Kidney capillary endothelial cell (primary cell): ENCODE data around the gene WFDC1.

ENCODE experiments used
- DNase-seq: peaks from one replicate; pipeline ENCODE4 v3.0.0-alpha.2; 2018; ENCODE audit warnings: low spot score

The WFDC1 gene

DNA sequence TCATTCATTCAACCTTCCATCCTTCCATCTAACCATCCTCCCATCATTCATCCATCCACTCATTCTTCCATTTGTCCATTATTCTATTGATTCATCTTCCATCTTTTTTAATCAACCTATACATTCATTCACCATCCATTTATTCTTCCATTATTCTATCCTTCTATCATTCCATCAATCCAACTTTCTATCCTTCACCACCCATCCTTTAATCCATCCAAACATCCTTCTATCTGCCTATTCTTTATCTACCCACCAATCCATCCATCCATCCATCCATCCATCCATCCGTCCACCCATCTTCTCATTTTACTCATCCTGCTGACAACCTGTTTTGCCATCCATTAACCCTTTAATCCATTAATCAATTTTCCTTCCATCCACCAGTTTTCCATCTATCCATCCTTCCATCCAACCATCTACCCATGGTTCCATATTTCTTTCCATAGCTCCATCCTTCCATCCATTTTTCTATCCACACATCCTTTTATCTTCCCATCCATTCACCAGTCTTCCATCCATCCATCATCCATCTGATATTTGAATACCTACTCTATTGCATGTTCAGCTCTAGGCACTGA lies 21.8 kb upstream of the WFDC1 start:
- DNase-seq: no peak

GRCh38 chr16:84274515-84274914 lies 20.2 kb upstream of the WFDC1 start:
- no peak for DNase-seq

DNA sequence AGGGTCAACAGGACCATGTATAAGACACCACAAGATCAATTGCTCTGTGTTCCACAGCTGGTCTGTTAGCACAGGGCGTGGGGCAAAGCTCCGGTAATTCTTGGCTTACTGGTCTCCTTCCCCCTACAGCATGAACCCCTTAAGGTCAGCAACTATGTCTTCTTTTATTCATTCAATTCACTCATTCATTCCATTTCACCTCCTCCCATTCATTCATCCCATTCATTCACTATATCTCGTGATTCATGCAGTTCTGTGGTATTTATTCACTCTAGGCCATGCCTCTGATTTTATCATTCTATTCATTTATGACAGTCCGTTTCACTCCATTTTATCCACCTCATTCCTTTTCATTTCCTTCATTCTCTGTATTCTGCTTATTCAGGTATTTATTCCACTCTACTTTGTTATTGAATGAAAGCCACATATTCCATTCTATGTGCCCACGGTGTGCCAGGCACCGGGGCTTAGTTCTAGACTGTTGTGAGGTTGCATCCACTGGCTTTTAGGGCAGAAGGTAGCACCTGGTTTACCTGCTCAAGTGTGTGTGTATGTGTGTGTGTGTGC lies 19.0 kb upstream of the WFDC1 start:
- DNase-seq: no peak

DNA sequence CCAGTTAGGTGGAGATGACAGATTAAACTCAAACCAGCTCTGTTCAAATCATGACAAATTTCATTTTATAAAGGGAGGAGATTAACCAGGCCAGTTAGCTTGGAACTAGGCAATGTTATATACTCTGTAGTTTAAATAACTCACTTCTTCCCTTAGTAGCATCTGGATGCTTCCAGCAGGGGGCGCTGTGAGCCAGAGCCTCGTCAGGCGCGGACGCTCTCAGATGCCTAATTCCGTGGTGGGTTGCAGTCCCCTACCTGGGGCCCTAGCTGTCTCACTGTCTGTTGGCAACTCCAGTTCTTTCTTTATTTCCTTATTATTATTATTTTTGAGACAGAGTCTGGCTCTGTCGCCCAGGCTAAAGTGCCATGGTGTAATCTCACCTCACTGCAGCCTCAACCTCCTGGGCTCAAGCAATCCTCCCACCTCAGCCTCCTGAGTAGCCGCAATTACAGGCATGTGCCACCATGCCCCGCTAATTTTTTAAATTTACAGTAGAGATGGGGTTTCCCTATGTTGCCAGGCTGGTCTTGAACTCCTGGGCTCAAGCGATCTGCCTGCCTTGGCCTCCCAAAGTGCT lies 17.3 kb upstream of the WFDC1 start:
- DNase-seq: peak; percentile 59

- DNase-seq: no peak
Observed at GRCh38 chr16:84278333-84278732, 16.3 kb upstream of the WFDC1 start.

DNA sequence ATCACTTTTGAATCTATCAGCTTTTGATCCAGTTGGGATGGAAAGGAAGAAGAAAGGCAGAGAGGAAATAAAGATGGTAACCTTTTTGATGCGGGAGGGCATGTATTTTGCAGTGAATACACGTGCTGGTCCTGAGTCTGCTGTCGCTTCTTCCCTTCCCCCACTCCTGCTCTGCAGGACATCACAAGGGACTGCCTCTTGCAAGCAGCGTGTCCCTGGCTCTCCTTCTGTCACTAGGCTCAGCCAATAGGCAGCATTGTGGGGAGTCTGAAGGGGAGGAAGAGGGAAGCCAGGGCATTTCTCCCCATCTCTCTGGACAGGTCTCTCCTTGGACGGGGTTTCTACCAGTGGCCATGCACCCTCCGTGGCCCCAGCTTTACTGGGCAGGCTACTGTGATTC lies 15.7 kb upstream of the WFDC1 start:
- no peak for DNase-seq

DNA sequence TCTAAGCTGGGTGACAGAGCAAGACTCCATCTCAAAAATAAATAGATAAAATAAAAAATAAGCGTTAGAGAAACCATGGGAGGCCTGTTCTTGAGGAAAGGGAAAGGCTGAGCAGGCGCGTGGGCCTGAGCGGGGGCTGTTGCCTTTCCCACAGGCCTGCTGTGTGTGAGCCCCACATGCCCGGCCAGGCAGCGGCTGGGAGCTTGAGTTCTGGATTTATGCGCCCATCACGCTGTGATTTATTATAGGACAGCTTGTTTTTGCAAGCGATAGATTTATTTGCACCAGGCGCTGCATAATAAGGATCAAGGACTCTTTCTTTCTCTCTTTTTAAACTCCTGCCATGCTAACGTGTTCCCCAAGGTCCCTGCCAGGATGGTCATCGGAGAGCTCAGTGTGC lies 14.8 kb upstream of the WFDC1 start:
- DNase-seq: no peak

- no peak for DNase-seq
Observed at GRCh38 chr16:84281074-84281473, 13.6 kb upstream of the WFDC1 start.

DNA sequence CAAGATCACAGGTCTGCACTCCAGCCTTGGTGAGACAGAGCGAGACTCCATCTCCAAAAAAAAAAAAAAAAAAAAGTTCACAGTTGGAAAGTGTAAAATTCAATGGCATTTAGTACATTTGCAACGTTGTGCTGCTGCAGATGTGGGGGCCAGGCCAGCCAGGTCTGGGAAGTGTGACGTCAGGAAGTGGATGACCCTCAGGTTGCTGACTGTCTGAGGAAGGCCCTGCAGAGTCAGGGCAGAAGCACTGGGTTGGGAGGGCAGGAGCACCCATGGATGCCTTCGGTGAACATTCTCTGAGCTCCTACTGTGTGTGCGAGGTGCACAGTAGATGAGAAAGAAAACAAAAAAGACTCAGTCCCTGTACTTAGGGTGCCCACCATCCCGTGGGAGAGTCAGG lies 12.1 kb upstream of the WFDC1 start:
- no peak for DNase-seq

DNA sequence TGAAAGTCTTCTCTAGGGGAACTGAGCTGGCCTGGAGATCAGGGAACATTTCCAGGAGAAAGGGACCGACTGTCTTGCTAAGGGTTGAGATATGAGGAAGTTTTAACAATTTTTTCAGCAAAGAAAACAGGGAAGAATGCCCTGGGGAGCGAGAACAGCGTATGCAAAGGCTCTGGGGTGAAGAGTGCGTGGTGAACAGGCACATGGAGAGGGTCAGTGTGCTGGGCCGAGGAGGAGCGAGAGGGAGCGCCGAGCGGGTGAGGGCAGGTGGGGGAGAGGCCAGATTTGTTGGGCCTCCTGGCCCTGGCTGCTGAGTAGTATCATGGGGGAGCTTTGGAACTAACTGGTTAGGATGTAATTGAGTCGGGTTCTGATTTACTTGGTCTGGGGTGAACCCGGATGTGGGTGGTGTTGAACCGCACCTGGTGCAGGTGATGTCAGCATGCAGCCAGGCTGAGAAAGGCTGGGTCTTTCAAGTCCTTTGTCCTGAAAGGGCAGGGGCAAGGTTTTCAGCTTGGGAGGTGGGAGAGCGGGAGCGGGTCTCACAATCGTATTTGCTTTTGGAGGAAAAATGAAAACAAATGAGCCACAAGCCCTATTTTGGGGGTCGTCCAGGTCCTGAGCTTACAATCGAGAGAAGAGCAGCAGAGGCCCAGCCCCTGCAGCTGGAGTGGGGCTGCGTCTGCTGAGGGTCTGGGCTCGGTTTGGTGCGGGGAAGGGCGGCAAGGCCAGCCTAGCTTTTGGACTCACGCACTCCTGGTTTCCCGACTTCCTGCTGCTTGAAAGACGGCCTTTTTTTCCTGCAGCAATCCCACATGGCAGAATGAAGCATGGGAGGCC lies 11.1 kb upstream of the WFDC1 start:
- DNase-seq: no peak

GRCh38 chr16:84284154-84284722 lies 10.4 kb upstream of the WFDC1 start:
- no peak for DNase-seq

DNA sequence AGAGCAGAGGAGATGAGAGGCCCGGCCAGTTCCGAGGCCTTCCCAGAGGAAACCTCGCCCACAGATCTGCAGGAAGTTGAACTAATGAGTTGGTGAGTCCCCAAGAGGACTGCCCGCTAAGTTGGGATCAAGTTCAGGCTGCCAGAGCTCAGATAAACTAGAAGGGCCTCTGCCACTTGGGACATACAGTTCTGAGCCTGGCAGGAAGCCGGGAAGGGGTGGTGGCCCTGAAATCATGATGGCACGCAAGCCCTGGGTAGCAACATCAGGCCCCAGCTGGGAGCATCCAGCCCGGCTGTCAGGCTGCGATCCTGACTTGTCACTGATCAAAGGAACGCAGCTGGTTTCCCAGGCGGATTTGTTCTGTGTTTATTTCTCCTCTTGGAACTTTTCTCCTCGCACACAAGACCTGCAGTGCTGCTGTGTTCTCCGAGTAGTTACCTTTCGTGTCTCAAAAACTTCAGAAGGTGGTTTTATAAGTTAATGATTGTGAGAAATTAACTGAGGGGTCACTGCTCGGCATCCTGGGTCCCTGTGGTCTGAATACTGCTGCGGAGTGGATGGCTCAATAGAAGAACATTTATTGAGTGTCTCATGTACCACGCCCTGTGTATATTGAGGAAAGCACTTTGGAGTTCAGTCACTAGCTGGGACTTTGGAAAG lies 8.0 kb upstream of the WFDC1 start:
- DNase-seq: peak; percentile 17

DNA sequence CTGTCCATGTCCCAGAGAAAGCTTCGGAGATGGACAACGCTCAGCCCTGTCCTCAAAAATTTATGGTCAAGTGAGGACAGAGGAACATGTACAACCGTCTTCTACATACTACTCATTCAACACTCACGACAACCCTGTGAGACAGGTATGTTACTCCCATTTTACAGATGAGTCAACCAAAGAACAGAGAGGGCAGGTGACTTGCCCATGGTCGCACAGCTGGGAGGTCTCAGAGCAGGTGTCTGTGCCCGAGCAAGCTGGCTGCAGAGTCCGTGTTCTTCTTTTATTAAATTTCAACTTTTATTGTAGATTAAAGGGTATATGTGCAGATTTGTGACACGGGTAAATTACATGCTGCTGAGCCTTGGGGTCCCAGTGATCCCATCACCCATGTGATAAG lies 5.8 kb upstream of the WFDC1 start:
- DNase-seq: no peak

GRCh38 chr16:84291226-84291625 lies 3.5 kb upstream of the WFDC1 start:
- DNase-seq: no peak

- no peak for DNase-seq
Observed at GRCh38 chr16:84292011-84292410, 2.7 kb upstream of the WFDC1 start.

DNA sequence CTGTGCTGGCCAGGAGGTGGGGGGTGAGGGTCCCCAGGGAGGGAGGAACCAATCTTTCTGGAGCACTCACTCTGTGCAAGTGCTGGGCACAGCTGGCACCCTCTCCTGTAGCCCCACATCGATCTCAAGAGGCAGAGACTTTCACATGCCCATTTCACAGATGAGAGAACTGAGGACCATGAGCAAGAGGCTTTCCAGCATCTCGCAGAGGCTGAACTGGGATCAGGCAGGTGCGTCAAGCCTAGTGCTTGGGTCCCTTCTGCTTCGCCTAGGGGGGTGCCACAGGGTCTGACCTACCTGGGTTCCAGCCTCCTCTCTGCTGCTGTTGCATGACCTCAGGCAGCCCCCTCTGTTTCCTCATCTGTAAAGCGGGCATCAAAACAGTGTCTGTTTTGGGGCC lies 1.3 kb upstream of the WFDC1 start:
- no peak for DNase-seq

DNA sequence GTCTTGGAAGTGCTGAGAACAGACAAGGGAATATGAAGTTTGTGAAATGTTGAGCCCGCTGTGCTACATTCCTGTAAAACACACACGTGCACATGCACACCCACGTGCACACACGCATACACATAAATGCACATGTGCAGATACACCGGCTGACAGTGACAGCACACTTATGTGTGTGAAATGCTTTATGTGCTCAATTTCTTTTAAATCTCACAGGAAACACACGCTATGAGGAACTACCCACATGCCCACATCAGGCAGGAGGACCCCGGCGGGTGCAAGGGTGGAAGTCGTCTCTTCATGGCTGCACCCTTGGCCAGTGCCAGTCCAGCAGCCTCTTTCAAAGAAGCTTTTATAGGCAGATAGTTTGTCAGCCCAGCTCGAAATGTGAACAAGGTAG lies 561 bp upstream of the WFDC1 start:
- no peak for DNase-seq

GRCh38 chr16:84295203-84295860 lies 654 bp downstream of the WFDC1 start:
- no peak for DNase-seq

GRCh38 chr16:84298376-84298899 lies 3.8 kb downstream of the WFDC1 start:
- DNase-seq: no peak

DNA sequence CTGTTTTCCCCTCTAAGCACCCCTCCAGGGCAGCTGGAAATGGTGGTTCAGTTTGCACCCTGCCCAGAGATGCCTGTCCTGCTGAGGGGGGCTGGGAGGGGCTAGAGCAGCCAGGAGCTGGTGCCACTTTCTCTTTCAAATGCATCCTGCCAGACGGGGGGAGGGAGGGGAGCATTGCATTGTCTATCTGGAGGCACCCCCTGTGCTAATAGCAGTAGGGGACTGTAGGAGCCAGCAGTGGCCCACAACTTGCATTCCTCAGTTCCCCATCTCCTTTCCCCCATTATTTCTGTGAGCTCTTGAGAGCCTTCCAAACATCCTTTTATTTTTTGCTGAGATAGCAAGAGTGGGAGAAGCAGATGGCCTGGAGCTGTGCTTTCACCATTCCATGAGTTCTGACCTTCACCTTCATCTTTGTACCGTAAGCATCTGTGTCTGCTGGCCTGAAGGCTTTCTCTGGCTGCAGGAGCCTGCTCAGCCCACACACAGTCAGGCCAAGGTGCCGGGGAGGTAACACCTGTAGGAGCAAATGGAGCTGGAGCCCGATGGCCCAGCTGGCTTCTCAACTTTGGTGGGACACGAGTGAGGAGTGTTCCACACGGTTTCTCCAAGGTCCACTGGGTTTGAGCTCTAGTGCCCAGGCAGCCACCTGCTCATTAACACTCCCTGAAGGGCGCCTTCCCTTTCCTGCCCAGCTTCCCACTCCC lies 5.2 kb downstream of the WFDC1 start:
- DNase-seq: no peak
